ENCODE measurements around the gene COL4A2. TPM values are rescaled to one million over a fixed set of nuclear protein-coding genes. Genes with fewer than 3 reads are reported as not detected.

COL4A2 gene
- polyA plus RNA-seq, 1 experiment: 208 TPM

DNA sequence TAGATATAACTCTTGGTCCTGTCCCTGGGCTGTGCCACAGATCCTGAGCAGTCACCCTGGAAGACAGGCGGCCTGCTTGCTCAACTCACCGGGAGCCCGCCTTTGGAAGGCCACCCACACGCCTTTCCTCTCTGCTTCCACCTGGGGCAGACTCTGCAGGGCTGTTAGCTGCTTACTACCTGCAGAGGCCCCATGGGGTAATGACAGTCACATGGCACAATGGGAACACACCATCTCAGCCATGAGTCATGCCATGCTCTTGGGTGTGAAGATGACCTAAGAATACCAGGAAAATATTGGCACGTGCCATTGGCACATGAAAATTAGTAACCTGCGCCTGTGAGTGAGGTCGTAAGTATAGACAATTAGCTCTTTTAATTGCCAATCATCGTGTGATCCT lies 108.6 kb downstream of the COL4A2 start:
- H3K4me3 ChIP-seq (ENCODE audit: low read depth, low read length): no peak overlapping the region
- DNase-seq (ENCODE audit: low read depth, low spot score): no peak
- TF ChIP-seq, protein P1, sequence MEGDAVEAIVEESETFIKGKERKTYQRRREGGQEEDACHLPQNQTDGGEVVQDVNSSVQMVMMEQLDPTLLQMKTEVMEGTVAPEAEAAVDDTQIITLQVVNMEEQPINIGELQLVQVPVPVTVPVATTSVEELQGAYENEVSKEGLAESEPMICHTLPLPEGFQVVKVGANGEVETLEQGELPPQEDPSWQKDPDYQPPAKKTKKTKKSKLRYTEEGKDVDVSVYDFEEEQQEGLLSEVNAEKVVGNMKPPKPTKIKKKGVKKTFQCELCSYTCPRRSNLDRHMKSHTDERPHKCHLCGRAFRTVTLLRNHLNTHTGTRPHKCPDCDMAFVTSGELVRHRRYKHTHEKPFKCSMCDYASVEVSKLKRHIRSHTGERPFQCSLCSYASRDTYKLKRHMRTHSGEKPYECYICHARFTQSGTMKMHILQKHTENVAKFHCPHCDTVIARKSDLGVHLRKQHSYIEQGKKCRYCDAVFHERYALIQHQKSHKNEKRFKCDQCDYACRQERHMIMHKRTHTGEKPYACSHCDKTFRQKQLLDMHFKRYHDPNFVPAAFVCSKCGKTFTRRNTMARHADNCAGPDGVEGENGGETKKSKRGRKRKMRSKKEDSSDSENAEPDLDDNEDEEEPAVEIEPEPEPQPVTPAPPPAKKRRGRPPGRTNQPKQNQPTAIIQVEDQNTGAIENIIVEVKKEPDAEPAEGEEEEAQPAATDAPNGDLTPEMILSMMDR (IDR thresholded peaks at IDR 0.05; ENCODE audit: low read depth, low read length): no peak
- H3K27me3 ChIP-seq (ENCODE audit: control insufficient read depth, insufficient read depth, low read length): no peaks in the 10 kb centered on the region
- no peak overlapping the region for H3K27ac ChIP-seq (ENCODE audit: low read depth, low read length)
- ChIA-PET CTCF (no interaction called here), POLR2A (no interaction called here)
- H3K9me3 ChIP-seq (ENCODE audit: control insufficient read depth, insufficient read depth, low read length): no peaks in the 10 kb centered on the region; the same call in 1 of the 2 replicates

DNA sequence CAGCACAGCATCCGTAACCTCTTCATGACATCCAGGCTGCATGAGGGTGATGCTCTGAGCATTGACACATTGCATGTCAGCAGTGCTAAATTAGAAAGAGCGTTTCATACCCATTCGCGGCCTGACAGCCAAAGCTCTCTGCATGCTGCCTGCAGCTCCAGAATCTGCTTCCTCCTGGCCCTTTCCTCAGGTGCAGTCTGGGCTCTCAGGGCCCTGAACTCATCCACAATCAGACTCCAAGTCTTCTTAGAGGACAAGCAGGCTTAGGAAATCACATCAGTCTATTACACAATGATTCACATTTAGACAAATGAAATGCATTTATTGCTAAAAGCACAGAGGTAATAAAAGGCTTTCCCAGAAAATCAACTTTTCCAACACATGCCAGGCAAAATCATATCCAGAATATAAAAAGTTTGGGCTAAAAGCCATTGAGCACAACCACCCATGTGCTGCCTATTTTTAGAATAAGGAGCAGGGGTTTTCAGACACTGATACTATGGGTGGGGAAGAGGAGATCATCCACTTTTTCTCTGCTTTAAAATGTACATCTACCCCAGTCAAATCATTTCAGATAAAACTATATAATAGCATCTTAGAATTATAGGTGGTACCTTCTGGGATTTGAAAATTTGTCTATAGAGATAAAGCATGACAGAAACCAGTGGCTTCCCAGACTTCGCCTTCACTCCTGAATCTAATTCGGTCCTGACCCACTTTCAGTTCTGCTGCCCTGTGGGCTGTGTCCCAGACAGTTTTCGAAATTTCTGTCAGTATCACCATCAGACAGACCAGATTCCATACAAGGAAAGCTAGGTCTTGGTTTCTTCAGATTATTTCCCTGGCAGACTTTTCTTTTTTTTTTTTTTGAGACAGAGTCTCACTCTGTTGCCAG lies 109.3 kb downstream of the COL4A2 start:
- TF ChIP-seq, protein P1 (IDR thresholded peaks at IDR 0.05; ENCODE audit: low read depth, low read length): no peak
- H3K9me3 ChIP-seq (ENCODE audit: control insufficient read depth, insufficient read depth, low read length): no peaks in the 10 kb centered on the region; the same call in 1 of the 2 replicates
- no peak overlapping the region for H3K4me3 ChIP-seq (ENCODE audit: low read depth, low read length)
- no peak for DNase-seq (ENCODE audit: low read depth, low spot score)
- H3K27me3 ChIP-seq (ENCODE audit: control insufficient read depth, insufficient read depth, low read length): no peaks in the 10 kb centered on the region
- H3K27ac ChIP-seq (ENCODE audit: low read depth, low read length): no peak overlapping the region
- ChIA-PET POLR2A (no interaction called here), CTCF (interaction anchor here (0.6 kb wide), 1 partner anchor 40 kb away, joined by 4 read pairs; no protein-coding TSS in a partner anchor)

DNA sequence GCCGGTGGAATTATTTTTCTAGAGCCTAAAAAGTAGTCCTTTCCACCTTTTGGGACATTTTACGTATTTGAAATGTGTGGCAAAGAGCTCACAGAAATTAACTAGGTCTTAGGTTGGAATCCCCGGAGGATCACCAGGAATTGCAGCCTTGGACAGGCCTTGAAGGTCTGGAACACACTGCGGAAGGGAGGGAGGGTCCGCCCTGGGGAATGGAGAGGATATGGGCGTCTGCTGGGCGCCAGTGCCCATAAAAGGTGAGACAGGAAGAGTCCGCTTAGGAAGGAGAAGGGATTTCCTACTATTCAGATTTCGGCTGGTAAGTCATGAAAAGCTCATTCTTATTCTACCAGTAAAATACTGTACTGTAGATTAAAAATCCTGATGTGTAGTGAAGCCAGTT lies 111.9 kb downstream of the COL4A2 start:
- Histone ChIP-seq H3K27ac (ENCODE audit: low read depth, low read length) (no peak overlapping the region), H3K27me3 (ENCODE audit: control insufficient read depth, insufficient read depth, low read length) (no peaks in the 10 kb centered on the region), H3K9me3 (ENCODE audit: control insufficient read depth, insufficient read depth, low read length) (no peaks in the 10 kb centered on the region), H3K4me3 (ENCODE audit: low read depth, low read length) (no peak overlapping the region)
- CTCF ChIA-PET: interaction anchor here (1.2 kb wide), 1 partner anchor 171 kb away, joined by 3 read pairs; no protein-coding TSS in a partner anchor
- DNase-seq (ENCODE audit: low read depth, low spot score): no peak
- TF ChIP-seq, protein P1 (IDR thresholded peaks at IDR 0.05; ENCODE audit: low read depth, low read length): no peak
- POLR2A ChIA-PET: no interaction called here

DNA sequence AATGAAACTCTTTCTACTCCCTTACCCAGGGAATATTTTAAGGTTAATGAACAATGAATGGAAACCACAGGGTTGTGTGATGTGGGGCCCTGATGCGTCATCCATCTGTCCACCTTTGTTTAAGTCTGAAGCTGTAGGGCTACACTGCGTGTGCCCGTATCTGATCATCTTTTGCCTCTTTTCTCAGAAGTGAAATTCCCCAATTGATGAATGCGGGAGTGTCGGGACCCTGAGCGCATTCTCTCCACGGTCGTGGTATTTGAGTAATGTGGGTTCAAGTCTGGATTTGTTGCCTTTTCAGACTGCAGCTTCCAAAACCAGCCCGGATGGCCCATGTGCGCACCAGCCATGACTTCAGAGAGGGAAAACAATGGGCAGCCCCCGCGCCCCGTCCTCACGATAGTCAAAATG lies 112.3 kb downstream of the COL4A2 start:
- TF ChIP-seq, protein P1 (IDR thresholded peaks at IDR 0.05; ENCODE audit: low read depth, low read length): no peak
- DNase-seq (ENCODE audit: low read depth, low spot score): no peak
- Histone ChIP-seq H3K27me3 (ENCODE audit: control insufficient read depth, insufficient read depth, low read length) (no peaks in the 10 kb centered on the region), H3K9me3 (ENCODE audit: control insufficient read depth, insufficient read depth, low read length) (no peaks in the 10 kb centered on the region), H3K27ac (ENCODE audit: low read depth, low read length) (no peak overlapping the region), H3K4me3 (ENCODE audit: low read depth, low read length) (no peak overlapping the region)
- CTCF ChIA-PET: interaction anchor here (1.2 kb wide), 1 partner anchor 172 kb away, joined by 3 read pairs; no protein-coding TSS in a partner anchor
- POLR2A ChIA-PET: no interaction called here

DNA sequence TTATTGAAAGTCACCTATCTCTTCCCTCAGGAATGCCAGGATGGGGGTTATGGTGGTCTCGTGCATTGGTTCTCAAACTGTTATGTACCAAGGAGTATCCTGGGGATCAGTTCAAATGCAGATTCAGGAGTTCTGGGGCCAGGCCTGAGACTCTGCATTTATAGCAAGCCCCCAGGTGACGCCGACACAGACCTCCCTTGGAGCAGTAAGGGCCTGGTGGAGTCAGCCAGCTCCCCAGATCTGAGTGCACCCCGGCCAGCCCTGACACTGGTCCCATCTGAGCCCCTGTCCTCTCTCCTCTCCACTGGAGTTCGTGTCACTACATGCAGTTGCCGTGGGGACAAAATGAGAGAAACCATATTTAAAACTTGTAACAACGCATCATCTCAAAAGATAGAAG lies 112.9 kb downstream of the COL4A2 start:
- ChIA-PET POLR2A (no interaction called here), CTCF (interaction anchor here (2.8 kb wide), 1 partner anchor 8 kb away, joined by 15 read pairs; no protein-coding TSS in a partner anchor)
- TF ChIP-seq, protein P1 (IDR thresholded peaks at IDR 0.05; ENCODE audit: low read depth, low read length): no peak
- DNase-seq (ENCODE audit: low read depth, low spot score): no peak
- Histone ChIP-seq H3K27ac (ENCODE audit: low read depth, low read length) (no peak overlapping the region), H3K4me3 (ENCODE audit: low read depth, low read length) (no peak overlapping the region), H3K27me3 (ENCODE audit: control insufficient read depth, insufficient read depth, low read length) (no peaks in the 10 kb centered on the region), H3K9me3 (ENCODE audit: control insufficient read depth, insufficient read depth, low read length) (no peaks in the 10 kb centered on the region)
